ENCODE measurements around the gene RELT. TPM values are rescaled to one million over a fixed set of nuclear protein-coding genes. Genes with fewer than 3 reads are reported as not detected.

The RELT gene
- total and polyA plus RNA-seq, 2 donors (not counting 1 experiment from before 2014, with no cell fraction given) = 71.6 to 92.4 TPM

GRCh38 chr11:73338279-73338678, 37.9 kb upstream of the RELT start:
- Histone ChIP-seq H2AFZ (ENCODE audit: insufficient read depth, low read depth, low read length, poor library complexity, severe bottlenecking) (no peak overlapping the region), H3K4me1 (ENCODE audit: control insufficient read depth in 2 of 2, insufficient read depth in 2 of 2, low read length in 2 of 2) (no peaks in the 10 kb centered on the region), H3K36me3 (replicated peaks in 1 of 2; ENCODE audit: control extremely low read depth in 1 of 2, control insufficient read depth in 1 of 2, extremely low read depth in 1 of 2, insufficient read depth in 2 of 2, low read length in 1 of 2) (no peaks in the 10 kb centered on the region), H3K79me2 (ENCODE audit: control insufficient read depth, insufficient read depth, low read length) (no peaks in the 10 kb centered on the region), H3K9me3 (ENCODE audit: control extremely low read depth in 1 of 3, control insufficient read depth in 2 of 3, insufficient read depth in 1 of 3, low read length in 2 of 3) (no peaks in the 10 kb centered on the region), H3K4me3 (ENCODE audit: control extremely low read depth in 1 of 5, extremely low read depth in 1 of 5, insufficient read depth in 1 of 5, low read depth in 2 of 5, low read length in 4 of 5) (no peak overlapping the region), H3K27ac (ENCODE audit: low read length in 2 of 2) (no peak overlapping the region), H3K27me3 (replicated peaks in 1 of 4; ENCODE audit: control extremely low read depth in 1 of 4, control insufficient read depth in 3 of 4, insufficient read depth in 4 of 4, low read length in 3 of 4) (peaks cover 0 to 8% (median 2%) of the 10 kb centered on the region in 4 experiments), H4K20me1 (ENCODE audit: control insufficient read depth, insufficient read depth, low read length, poor library complexity, severe bottlenecking) (no peaks in the 10 kb centered on the region), H3K9ac (ENCODE audit: low read length) (no peak overlapping the region), H3K4me2 (replicated peaks; ENCODE audit: low read depth, low read length, poor library complexity, severe bottlenecking) (no peak overlapping the region)
- CTCF ChIA-PET = interaction anchor here (3.5 to 6.5 kb wide), 3 partner anchors 13 to 31 kb away, joined by 9 to 157 read pairs (median 22); partner anchors contain the start of gene ARHGEF17
- no peak for TF ChIP-seq CTCF (IDR thresholded peaks at IDR 0.05)
- intact Hi-C loops (cut with micrococcal nuclease) = no loop called here
- Mint-ChIP-seq H3K27me3 (no peaks in the 10 kb centered on the region), H3K4me3 (no peak overlapping the region), H3K27ac (no peak overlapping the region), H3K9me3 (ENCODE audit: insufficient read depth) (no peaks in the 10 kb centered on the region), H3K4me1 (no peaks in the 10 kb centered on the region)
- ATAC-seq (ENCODE audit: low read depth) = no peak
- POLR2A ChIA-PET = no interaction called here
- WGBS (ENCODE audit: insufficient coverage) = 97% methylated on average over 4 of the region's 4 CpGs
- DNase-seq = no peak

- H3K4me1 Mint-ChIP-seq = no peaks in the 10 kb centered on the region
- H4K20me1 ChIP-seq (ENCODE audit: control insufficient read depth, insufficient read depth, low read length, poor library complexity, severe bottlenecking) = no peaks in the 10 kb centered on the region
- H3K27me3 Mint-ChIP-seq = no peaks in the 10 kb centered on the region
- intact Hi-C loops (cut with micrococcal nuclease) = no loop called here
- WGBS (ENCODE audit: insufficient coverage) = 67% methylated on average over 3 of the region's 3 CpGs
- POLR2A ChIA-PET = no interaction called here
- H3K4me3 ChIP-seq (ENCODE audit: control extremely low read depth in 1 of 5, extremely low read depth in 1 of 5, insufficient read depth in 1 of 5, low read depth in 2 of 5, low read length in 4 of 5) = no peak overlapping the region
- no peaks in the 10 kb centered on the region for H3K9me3 ChIP-seq (ENCODE audit: control extremely low read depth in 1 of 3, control insufficient read depth in 2 of 3, insufficient read depth in 1 of 3, low read length in 2 of 3)
- H3K4me1 ChIP-seq (ENCODE audit: control insufficient read depth in 2 of 2, insufficient read depth in 2 of 2, low read length in 2 of 2) = no peaks in the 10 kb centered on the region
- TF ChIP-seq EZH2 (IDR thresholded peaks at IDR 0.05; ENCODE audit: borderline replicate concordance, insufficient read depth, low read depth, low read length, poor library complexity, severe bottlenecking) (no peak), CTCF (IDR thresholded peaks at IDR 0.05) (no peak)
- ATAC-seq (ENCODE audit: low read depth) = no peak
- H2AFZ ChIP-seq (ENCODE audit: insufficient read depth, low read depth, low read length, poor library complexity, severe bottlenecking) = no peak overlapping the region
- no peak overlapping the region for H3K27ac Mint-ChIP-seq
- H3K9me3 Mint-ChIP-seq (ENCODE audit: insufficient read depth) = no peaks in the 10 kb centered on the region
- no peak overlapping the region for H3K27ac ChIP-seq (ENCODE audit: low read length in 2 of 2)
- CTCF ChIA-PET = interaction anchor here (0.7 to 2.2 kb wide), 5 partner anchors 11 to 53 kb away, joined by 3 to 14 read pairs (median 3); no protein-coding TSS in a partner anchor
- no peaks in the 10 kb centered on the region for H3K36me3 ChIP-seq (replicated peaks in 1 of 2; ENCODE audit: control extremely low read depth in 1 of 2, control insufficient read depth in 1 of 2, extremely low read depth in 1 of 2, insufficient read depth in 2 of 2, low read length in 1 of 2)
- H3K9ac ChIP-seq (ENCODE audit: low read length) = no peak overlapping the region
- H3K27me3 ChIP-seq (replicated peaks in 1 of 4; ENCODE audit: control extremely low read depth in 1 of 4, control insufficient read depth in 3 of 4, insufficient read depth in 4 of 4, low read length in 3 of 4) = peaks cover 0 to 8% (median 0%) of the 10 kb centered on the region in 4 experiments
- no peak for DNase-seq
- H3K4me2 ChIP-seq (replicated peaks; ENCODE audit: low read depth, low read length, poor library complexity, severe bottlenecking) = no peak overlapping the region
- no peaks in the 10 kb centered on the region for H3K79me2 ChIP-seq (ENCODE audit: control insufficient read depth, insufficient read depth, low read length)
- H3K4me3 Mint-ChIP-seq = no peak overlapping the region
Measured at GRCh38 chr11:73340164-73340563, 36.0 kb upstream of the RELT start.
